Eye (tissue), 1 donor: ENCODE data around the gene FUT3.
"Not testable (repeated sequence)": the region's sequence is repeated elsewhere in the genome, so short reads cannot be mapped to it uniquely, and the experiment has no call there.

Experiments used
- DNase-seq: peaks from one replicate; pipeline ENCODE4 v3.0.0-alpha.2; 2015

FUT3 gene

GRCh38 chr19:5851302-5851701, at the start of gene FUT3:
Gene FUT3, minus strand, starts transcription at chr19:5851449.
- no peak for DNase-seq

GRCh38 chr19:5900976-5901375, 49.7 kb upstream of the FUT3 start:
- DNase-seq = no peak

GRCh38 chr19:5899728-5900526, 48.7 kb upstream of the FUT3 start:
- no peak for DNase-seq

- DNase-seq = no peak
These were observed 46.1 kb upstream of the FUT3 start for GRCh38 chr19:5897189-5897969.

- DNase-seq = no peak
These were observed 45.3 kb upstream of the FUT3 start for GRCh38 chr19:5896365-5897076.

- DNase-seq = no peak
These were observed 44.6 kb upstream of the FUT3 start for GRCh38 chr19:5895890-5896289.

GRCh38 chr19:5895409-5895808, 44.2 kb upstream of the FUT3 start:
- no peak for DNase-seq

- DNase-seq = no peak
These were observed 43.6 kb upstream of the FUT3 start for GRCh38 chr19:5894704-5895349.

- no peak for DNase-seq
These were observed 42.9 kb upstream of the FUT3 start for GRCh38 chr19:5893907-5894703.

- no peak for DNase-seq
These were observed 42.2 kb upstream of the FUT3 start for GRCh38 chr19:5893296-5893903.

- no peak for DNase-seq
These were observed 41.6 kb upstream of the FUT3 start for GRCh38 chr19:5892772-5893275.

GRCh38 chr19:5891938-5892771, 40.9 kb upstream of the FUT3 start:
- DNase-seq = peak; percentile 62

GRCh38 chr19:5891572-5891937, 40.3 kb upstream of the FUT3 start:
- no peak for DNase-seq

- DNase-seq = no peak
These were observed 38.9 kb upstream of the FUT3 start for GRCh38 chr19:5890099-5890498.

- no peak for DNase-seq
These were observed 38.2 kb upstream of the FUT3 start for GRCh38 chr19:5889288-5889971.

- DNase-seq = not testable (repeated sequence)
These were observed 33.0 kb upstream of the FUT3 start for GRCh38 chr19:5884065-5884811.

- DNase-seq = not testable (repeated sequence)
These were observed 32.1 kb upstream of the FUT3 start for GRCh38 chr19:5883157-5883873.

GRCh38 chr19:5882421-5882968, 31.2 kb upstream of the FUT3 start:
- DNase-seq = no peak
